Activated T-cell treated with anti-CD3 and anti-CD28 coated beads for 24 hours (primary cell): ENCODE data around the gene SHISAL2A.

ENCODE experiments used
- DNase-seq: peaks from one replicate; pipeline ENCODE4 v3.0.0-alpha.2; 2020; ENCODE audit warnings: low read depth

Gene SHISAL2A

GRCh38 chr1:52632732-52633290 is at the start of gene SHISAL2A:
SHISAL2A (plus strand) TSS chr1:52633168; CDS start chr1:52633494, 326 bp downstream.
- peak; percentile 32 for DNase-seq

GRCh38 chr1:52585474-52585873 is 47.5 kb upstream of the SHISAL2A start:
- no peak for DNase-seq

- DNase-seq = no peak
Measured at GRCh38 chr1:52588027-52588426, 44.9 kb upstream of the SHISAL2A start.

- DNase-seq = no peak
Measured at GRCh38 chr1:52588535-52588934, 44.4 kb upstream of the SHISAL2A start.

GRCh38 chr1:52590266-52590665 is 42.7 kb upstream of the SHISAL2A start:
- DNase-seq = no peak

- DNase-seq = no peak
Measured at GRCh38 chr1:52592637-52593323, 40.2 kb upstream of the SHISAL2A start.

- DNase-seq = no peak
Measured at GRCh38 chr1:52593495-52593894, 39.5 kb upstream of the SHISAL2A start.

GRCh38 chr1:52595061-52595460 is 37.9 kb upstream of the SHISAL2A start:
- DNase-seq = no peak

- no peak for DNase-seq
Measured at GRCh38 chr1:52597912-52598311, 35.1 kb upstream of the SHISAL2A start.

- no peak for DNase-seq
Measured at GRCh38 chr1:52598729-52599128, 34.2 kb upstream of the SHISAL2A start.

- DNase-seq = no peak
Measured at GRCh38 chr1:52599236-52599635, 33.7 kb upstream of the SHISAL2A start.

- DNase-seq = no peak
Measured at GRCh38 chr1:52600533-52601179, 32.3 kb upstream of the SHISAL2A start.

- DNase-seq = no peak
Measured at GRCh38 chr1:52601519-52601918, 31.4 kb upstream of the SHISAL2A start.

- peak; percentile 33 for DNase-seq
Measured at GRCh38 chr1:52601991-52602855, 30.7 kb upstream of the SHISAL2A start, which contains the start of gene GPX7. GPX7 (plus strand) TSS chr1:52602371; CDS start chr1:52602410, 39 bp downstream.

GRCh38 chr1:52602856-52603600 is 29.9 kb upstream of the SHISAL2A start:
- DNase-seq = peak; percentile 7

- no peak for DNase-seq
Measured at GRCh38 chr1:52603630-52604029, 29.3 kb upstream of the SHISAL2A start.

- no peak for DNase-seq
Measured at GRCh38 chr1:52604063-52604770, 28.8 kb upstream of the SHISAL2A start.

- DNase-seq = no peak
Measured at GRCh38 chr1:52613636-52614373, 19.2 kb upstream of the SHISAL2A start.

- DNase-seq = no peak
Measured at GRCh38 chr1:52614671-52615070, 18.3 kb upstream of the SHISAL2A start.

- no peak for DNase-seq
Measured at GRCh38 chr1:52615489-52616042, 17.4 kb upstream of the SHISAL2A start.
